AG08396 (cell line): ENCODE measurements around the gene FXYD7.
"Not testable (repeated sequence)": the region's sequence is repeated elsewhere in the genome, so short reads cannot be mapped to it uniquely, and the experiment has no call there.

Experiments used
- DNase-seq: peaks from one replicate; pipeline ENCODE4 v3.0.0; 2012; ENCODE audit warnings: low spot score, mixed read lengths

FXYD7 gene

GRCh38 chr19:35144600-35145436, 1.8 kb downstream of the FXYD7 start:
- DNase-seq: no peak

DNA sequence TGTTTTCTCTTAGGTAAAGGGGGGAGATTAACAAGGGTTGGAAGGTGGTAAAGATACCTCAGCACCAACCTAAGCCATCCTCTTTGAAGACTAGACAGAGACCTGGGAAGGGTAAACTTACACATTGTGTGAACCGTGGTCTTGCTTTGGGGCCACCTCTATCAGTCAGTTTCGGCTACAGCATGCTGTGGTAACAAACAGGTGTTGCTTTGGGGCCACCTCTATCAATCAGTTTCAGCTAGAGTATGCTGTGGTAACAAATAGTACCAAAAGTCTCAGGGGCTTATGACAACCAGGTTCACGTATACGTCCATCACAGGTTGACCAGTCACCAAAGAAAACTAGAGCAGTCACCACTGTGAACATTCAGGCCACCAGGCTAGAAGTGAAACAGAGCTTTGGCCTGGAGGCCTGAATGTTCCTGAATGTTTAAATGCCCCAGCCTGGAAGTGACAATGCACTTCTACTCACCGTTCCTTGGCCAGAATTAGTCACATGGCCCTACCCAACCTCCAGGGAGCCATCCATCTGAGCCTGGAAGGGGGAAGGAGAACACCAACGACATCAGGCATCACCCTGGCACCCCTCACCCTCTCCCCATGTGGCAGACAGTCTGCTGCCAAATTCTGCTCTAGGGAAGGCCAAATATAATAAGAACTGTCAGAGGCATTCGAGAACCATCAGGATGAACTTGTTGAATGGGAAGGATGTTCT, 3.8 kb downstream of the FXYD7 start:
- DNase-seq: no peak

DNA sequence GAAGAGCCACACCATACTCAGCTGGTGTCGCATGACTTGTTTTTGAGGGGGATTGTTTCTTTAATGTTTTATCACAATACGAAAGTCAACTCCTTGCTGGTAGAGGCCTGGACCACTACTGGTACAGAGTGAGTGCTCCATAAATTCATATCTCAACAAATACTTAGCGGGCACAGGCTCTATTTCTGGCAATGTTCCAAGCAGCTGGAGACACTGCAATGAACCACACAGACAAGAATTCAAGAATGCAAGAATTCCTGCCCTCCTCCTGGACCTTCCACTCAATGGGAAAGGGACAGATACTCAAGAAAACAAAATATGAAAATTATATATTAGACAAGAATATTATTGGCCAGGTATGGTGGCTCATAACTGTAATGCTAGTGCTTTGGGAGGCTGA, 6.4 kb downstream of the FXYD7 start:
- no peak for DNase-seq

DNA sequence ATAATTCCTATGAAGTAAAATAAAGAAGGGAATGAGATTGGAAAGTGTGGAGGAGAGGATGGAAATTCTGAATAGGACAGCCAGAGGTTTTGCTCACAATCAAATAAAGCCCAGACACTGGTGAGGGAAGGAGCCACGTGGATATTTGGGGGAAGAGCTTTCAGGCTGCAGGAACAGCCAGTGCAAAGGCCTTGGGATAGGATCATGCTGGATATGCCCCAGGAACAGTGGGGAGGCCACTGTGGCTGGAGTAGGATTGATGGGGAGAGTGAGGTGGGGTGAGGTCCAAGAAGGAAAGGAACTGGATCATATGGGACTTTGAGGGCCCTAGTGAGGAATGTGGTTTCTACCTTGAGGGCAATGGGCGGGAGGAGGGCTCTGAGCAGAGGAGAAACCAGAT, 7.4 kb downstream of the FXYD7 start:
- DNase-seq: no peak

GRCh38 chr19:35151273-35152065, 8.4 kb downstream of the FXYD7 start:
- no peak for DNase-seq

- DNase-seq: not testable (repeated sequence)
Measured at GRCh38 chr19:35153129-35153522, 10.1 kb downstream of the FXYD7 start.

- peak; percentile 81 for DNase-seq
Measured at GRCh38 chr19:35153701-35154524, 10.9 kb downstream of the FXYD7 start.

DNA sequence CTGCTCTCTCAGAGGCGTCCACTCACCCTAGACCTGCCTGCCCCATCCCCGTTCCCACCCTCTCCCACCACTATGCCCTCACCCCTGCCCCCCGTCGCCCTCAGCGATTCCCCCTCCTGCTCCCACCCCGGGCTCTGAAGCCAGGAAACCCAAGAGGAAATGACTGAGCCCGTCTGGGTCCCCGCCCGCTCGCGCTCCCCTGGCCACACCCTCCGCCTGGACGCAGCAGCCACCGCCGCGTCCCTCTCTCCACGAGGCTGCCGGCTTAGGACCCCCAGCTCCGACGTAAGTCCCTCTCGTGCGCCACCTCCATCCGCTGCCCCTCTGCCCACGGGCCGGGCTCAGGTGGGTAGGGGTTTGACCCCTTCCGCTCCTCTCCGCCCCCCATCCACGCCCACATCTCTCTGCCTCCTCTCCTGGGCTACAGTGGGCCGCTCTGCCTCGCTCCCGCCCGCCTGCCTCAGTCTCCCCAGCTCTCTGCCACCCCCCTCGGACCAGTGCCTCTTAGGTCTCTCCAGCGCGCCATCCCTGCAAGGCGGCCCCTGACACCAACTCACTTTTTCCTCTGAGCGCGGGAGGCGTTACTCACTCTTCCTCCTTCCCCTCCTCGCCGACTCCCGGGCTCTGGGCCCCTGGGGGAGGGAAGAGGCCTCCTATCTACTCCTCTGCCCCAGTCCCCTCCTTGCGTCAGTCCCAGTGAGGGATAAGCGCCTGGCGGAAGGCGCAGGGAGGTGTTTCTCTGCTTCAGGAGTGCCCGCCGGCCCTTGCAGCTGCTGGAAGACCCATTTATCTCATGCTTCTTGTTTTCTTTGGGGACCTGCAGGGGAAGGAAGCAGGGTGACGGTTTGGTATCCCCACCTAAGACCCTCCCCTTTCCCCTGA, 11.7 kb downstream of the FXYD7 start, which contains the start of gene FXYD5:
Gene FXYD5 (plus strand): TSS at position 211 of the 882 bp plus-strand sequence. CDS start 816 bp downstream, outside the sequence.
- DNase-seq: peak; percentile 88

GRCh38 chr19:35155441-35155840, 12.4 kb downstream of the FXYD7 start:
- DNase-seq: no peak

GRCh38 chr19:35155981-35156672, 13.1 kb downstream of the FXYD7 start:
- no peak for DNase-seq

GRCh38 chr19:35156673-35157014, 13.6 kb downstream of the FXYD7 start:
- no peak for DNase-seq

GRCh38 chr19:35157431-35157830, 14.4 kb downstream of the FXYD7 start:
- DNase-seq: no peak

GRCh38 chr19:35159606-35160005, 16.6 kb downstream of the FXYD7 start:
- no peak for DNase-seq

GRCh38 chr19:35160629-35161433, 17.8 kb downstream of the FXYD7 start:
- DNase-seq: no peak

DNA sequence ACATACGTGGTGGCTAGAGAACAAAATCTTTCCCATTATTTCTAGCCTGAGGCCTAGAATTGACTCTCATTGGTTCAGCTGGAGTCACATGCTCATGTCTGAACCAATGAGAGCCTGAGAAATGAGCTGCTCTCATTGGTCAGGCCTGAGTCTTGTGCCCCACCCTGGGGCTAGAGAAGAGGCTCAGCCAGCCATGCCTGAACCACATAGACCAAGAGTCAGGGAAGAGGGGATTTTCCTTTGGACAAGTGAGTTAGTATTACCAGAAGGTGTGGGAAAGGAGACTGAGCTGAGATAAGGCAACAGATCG, 18.3 kb downstream of the FXYD7 start:
- DNase-seq: no peak

- no peak for DNase-seq
Measured at GRCh38 chr19:35162471-35163326, 19.6 kb downstream of the FXYD7 start.

- DNase-seq: no peak
Measured at GRCh38 chr19:35164418-35164817, 21.4 kb downstream of the FXYD7 start.
